GM10266 (cell line): Measurements from ENCODE around the gene FKBP4.
"Not testable (repeated sequence)": the region's sequence is repeated elsewhere in the genome, so short reads cannot be mapped to it uniquely, and the experiment has no call there.

Source experiments
- DNase-seq: peaks from one replicate; pipeline ENCODE4 v3.0.0; 2012; ENCODE audit errors: extremely low spot score
- TF ChIP-seq, protein P1 (sequence below): IDR thresholded peaks from 2 replicates; pipeline ENCODE4 v1.5.1; 2012; ENCODE audit warnings: mild to moderate bottlenecking, low read depth; ENCODE audit not compliant: control insufficient read depth, insufficient read depth; ENCODE audit errors: missing control alignments

The FKBP4 gene

DNA sequence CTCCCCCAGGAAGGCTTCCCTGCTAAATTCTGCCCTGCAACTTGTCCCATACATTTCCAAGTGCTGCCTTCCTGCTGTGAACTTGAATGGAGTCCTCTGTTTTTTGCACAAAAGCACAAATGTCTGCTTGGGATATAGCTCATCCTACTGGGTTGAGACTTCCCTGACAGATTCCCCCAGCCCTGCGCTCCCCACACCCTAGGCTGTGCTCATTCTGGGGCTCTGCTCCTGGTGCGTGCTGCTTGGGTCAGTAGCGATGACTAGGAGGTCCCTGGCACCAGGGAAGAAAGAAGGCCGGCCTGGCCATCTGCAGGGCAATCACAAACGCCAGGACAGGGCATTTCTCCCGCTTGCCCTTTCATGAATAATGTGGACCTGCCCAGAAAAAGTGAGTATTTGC is 29.2 kb upstream of the FKBP4 start:
- DNase-seq = no peak
- TF ChIP-seq, protein P1, sequence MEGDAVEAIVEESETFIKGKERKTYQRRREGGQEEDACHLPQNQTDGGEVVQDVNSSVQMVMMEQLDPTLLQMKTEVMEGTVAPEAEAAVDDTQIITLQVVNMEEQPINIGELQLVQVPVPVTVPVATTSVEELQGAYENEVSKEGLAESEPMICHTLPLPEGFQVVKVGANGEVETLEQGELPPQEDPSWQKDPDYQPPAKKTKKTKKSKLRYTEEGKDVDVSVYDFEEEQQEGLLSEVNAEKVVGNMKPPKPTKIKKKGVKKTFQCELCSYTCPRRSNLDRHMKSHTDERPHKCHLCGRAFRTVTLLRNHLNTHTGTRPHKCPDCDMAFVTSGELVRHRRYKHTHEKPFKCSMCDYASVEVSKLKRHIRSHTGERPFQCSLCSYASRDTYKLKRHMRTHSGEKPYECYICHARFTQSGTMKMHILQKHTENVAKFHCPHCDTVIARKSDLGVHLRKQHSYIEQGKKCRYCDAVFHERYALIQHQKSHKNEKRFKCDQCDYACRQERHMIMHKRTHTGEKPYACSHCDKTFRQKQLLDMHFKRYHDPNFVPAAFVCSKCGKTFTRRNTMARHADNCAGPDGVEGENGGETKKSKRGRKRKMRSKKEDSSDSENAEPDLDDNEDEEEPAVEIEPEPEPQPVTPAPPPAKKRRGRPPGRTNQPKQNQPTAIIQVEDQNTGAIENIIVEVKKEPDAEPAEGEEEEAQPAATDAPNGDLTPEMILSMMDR = no peak

DNA sequence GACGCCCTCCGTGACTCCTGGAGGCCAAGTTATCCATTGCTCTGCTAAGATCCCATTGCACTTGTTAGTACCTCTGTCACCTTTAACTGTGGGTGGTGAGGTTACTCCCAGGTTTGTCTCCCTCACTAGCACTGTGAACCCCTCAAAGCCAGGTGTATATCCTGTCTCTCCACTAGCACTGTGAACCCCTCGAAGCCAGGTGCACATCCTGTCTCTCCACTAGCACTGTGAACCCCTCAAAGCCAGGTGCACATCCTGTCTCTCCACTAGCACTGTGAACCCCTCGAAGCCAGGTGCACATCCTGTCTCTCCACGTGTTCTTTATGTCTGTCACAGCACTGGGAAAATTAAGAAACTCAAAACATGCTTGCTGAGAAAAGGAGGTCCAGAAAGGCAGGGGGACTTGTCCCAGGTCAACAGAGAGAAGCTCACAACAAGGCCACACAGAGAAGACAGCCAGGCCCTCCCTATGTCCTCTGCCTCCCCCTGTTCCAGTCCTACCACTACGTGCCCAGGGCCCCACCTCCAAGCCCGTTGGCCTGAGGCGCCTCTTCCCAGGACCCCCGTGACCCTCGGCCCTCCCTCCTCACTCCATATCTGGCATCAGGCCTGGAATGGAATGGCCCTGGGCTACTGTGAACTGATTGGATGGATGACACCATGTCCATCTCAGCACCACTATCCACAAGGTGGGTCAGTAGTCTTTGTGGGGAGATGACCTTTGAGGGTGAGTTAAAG is 26.4 kb upstream of the FKBP4 start:
- no peak for DNase-seq
- TF ChIP-seq, protein P1 = no peak

DNA sequence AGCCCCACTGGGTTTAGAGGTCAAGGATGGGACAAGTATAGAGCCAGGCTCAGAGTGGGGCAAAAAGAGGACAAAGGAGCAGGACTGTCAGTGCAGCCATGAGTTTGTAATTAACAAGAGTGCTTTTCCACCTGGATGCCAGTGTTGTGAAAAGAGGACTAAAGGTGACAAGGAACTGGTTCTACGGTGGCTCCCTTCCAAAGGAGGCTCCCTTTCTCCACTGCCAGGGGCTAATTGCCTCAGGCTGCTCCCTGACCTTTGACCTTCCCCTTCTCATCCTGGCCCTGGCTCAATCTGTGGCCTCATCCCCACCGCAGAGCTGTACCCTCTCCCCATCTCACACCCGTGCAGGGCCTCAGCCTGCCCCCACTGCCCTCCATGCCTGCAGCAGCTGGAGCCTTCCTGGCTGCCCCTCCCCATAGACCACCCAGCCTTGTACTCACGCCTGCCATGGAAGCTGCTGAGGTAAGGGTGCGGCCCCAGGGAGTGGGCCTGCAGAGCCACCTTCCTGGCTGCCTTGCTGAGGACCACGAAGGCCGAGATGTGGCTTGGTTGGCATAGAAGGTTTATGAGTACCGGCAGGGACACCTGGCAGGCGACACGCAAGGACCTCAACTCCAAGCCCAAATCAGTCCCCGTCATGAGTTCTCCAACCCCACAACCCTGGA is 24.8 kb upstream of the FKBP4 start:
- DNase-seq = no peak

DNA sequence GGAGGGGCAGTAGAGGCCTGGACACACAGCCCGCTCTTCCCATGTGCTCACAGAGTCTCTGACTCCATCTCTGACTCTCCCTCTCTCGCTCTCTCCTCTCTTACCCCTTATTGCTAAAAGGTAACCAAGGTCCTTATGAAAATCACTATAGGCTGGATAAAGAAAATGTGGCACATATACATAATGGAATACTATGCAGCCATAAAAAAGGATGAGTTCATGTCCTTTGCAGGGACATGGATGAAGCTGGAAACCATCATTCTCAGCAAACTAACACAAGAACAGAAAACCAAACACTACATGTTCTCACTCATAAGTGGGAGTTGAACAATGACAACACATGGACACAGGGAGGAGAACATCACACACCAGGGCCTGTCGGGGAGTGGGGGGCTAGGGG is 24.2 kb upstream of the FKBP4 start:
- DNase-seq = not testable (repeated sequence)

More for the DNA sequence above, 24.8 kb upstream of the FKBP4 start:
- TF ChIP-seq, protein P1 = no peak

DNA sequence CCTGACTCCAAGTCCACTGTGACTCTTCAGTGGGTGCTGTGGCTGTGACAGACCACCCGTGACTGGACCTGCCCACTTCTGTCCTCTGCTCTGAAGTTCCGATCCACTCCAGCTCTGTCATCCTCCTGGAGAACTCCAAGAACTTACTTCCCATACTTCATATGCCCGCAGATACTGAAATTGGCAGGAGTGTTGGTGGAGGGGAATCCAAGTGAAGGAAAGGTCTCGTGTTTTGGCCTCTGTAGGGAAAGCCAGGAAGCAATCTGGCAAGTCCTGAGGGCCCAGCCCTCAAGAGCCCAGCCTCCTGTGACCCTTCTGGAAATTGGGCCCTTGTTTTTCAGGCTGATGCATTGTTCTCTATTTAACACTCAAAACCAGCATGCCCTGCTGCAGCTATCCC is 22.4 kb upstream of the FKBP4 start:
- TF ChIP-seq, protein P1 = no peak

DNA sequence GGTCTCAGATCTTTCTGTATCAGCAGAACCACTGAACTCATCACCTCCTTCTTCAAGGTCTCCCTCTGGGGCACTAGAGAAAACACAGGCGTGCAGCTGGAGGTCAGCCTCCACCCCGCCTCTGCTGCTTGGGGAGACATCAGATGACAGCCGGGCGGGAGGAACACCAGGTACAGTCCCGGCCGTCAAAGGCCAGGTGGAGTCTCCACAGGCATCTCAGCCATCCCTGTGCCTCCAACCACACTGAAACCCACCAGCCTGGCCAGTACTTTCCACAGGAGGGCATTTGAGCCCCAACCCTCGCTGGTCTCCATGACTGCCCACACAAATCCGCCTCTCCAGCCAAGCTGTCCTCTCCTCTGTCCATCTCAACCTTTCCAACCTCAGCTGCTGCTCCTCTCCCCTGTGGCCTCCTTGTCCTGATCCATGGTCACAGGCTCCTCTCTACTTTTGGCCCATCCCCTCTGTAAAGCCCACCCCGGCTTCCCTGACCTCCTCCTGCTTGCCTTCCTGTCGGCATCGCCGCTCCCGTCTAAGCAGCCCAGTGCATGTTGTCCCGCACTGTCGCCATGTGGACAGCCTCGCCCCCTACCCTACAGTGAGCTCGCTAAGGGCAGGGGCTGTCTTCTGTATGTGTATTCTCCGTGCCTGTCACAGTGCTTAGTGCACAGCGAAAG is 21.4 kb upstream of the FKBP4 start:
- TF ChIP-seq, protein P1 = no peak
- DNase-seq = no peak

More for the DNA sequence above, 22.4 kb upstream of the FKBP4 start:
- DNase-seq = no peak

DNA sequence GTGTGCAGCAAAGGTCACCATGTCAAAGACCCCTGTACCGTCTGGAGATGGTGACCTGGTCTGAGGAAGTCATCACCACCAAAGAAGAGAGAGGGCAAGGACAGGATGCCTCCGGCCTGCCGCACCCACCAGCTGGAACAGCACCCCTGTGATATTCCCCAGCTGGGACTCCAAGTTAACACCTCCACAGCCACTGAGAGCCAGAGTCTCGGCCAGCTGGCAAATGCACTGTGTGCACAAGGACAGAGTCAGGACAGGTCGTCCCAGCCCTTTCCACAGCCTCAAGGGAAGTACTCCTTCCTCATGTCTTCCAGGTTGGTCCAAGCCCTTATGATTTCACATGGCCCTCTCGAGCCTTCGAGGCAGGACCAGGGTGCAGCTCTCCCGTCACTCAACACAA is 19.3 kb upstream of the FKBP4 start:
- DNase-seq = no peak
- TF ChIP-seq, protein P1 = no peak
